ENCODE results near the gene STRA8. TPM values are rescaled to one million over a fixed set of nuclear protein-coding genes. Genes with fewer than 3 reads are reported as not detected.

The STRA8 gene
- total RNA-seq, 2 experiments from 2014 or later: not detected

DNA sequence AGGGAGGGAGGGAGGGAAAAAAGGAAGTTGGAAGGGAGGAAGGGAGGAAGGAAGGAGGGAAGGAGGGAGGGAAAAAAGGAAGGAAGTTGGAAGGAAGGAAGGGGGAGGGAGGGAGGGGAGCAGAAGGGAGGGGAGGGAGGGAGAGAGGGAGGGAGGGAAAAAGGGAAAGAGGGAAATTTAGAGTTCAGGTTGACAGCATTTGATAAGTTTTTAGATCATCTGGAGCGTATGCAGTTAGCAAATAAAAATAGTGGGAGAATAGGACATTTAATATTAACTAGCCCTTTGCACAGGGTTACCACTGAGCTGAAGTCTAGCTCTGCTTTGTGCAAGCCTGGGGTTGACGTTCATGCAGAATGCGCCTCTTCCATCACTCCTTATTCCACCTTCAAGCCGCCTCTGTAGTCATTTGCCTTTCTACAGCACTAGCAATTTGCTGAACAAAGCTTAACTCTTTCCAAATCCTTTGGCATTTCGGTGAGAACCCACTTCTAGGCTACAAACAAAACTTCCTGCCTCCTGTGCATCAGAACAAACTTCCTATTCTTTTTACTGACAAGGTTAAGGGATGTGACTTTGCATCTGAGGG is 8.6 kb downstream of the STRA8 start:
- H3K27me3 Mint-ChIP-seq (ENCODE audit: low read depth): peaks cover 4% of the 10 kb centered on the region
- no peaks in the 10 kb centered on the region for H3K9me3 Mint-ChIP-seq (ENCODE audit: insufficient read depth)
- ChIA-PET CTCF (no interaction called here), POLR2A (no interaction called here)
- ATAC-seq: no peak
- no peaks in the 10 kb centered on the region for H3K4me1 Mint-ChIP-seq (ENCODE audit: low read depth)
- H3K4me3 Mint-ChIP-seq: no peak overlapping the region
- no peak for DNase-seq
- no peaks in the 10 kb centered on the region for H3K36me3 Mint-ChIP-seq (ENCODE audit: low read depth)
- H3K27ac Mint-ChIP-seq: no peak overlapping the region

GRCh38 chr7:135245226-135246190 is 11.9 kb downstream of the STRA8 start:
- no peaks in the 10 kb centered on the region for H3K4me1 Mint-ChIP-seq (ENCODE audit: low read depth)
- H3K9me3 Mint-ChIP-seq (ENCODE audit: insufficient read depth): no peaks in the 10 kb centered on the region
- no peak for ATAC-seq
- CTCF ChIA-PET: no interaction called here
- no peaks in the 10 kb centered on the region for H3K36me3 Mint-ChIP-seq (ENCODE audit: low read depth)
- H3K27ac Mint-ChIP-seq: no peak overlapping the region
- H3K4me3 Mint-ChIP-seq: no peak overlapping the region
- POLR2A ChIA-PET: no interaction called here
- H3K27me3 Mint-ChIP-seq (ENCODE audit: low read depth): peaks cover 4% of the 10 kb centered on the region
- no peak for DNase-seq

GRCh38 chr7:135246191-135246825 is 12.7 kb downstream of the STRA8 start:
- no peak overlapping the region for H3K27ac Mint-ChIP-seq
- H3K27me3 Mint-ChIP-seq (ENCODE audit: low read depth): peaks cover 4% of the 10 kb centered on the region
- no peaks in the 10 kb centered on the region for H3K9me3 Mint-ChIP-seq (ENCODE audit: insufficient read depth)
- no peaks in the 10 kb centered on the region for H3K4me1 Mint-ChIP-seq (ENCODE audit: low read depth)
- CTCF ChIA-PET: no interaction called here
- POLR2A ChIA-PET: no interaction called here
- no peak for ATAC-seq
- no peaks in the 10 kb centered on the region for H3K36me3 Mint-ChIP-seq (ENCODE audit: low read depth)
- no peak overlapping the region for H3K4me3 Mint-ChIP-seq
- DNase-seq: no peak

GRCh38 chr7:135247746-135248471 is 14.3 kb downstream of the STRA8 start:
- H3K36me3 Mint-ChIP-seq (ENCODE audit: low read depth): no peaks in the 10 kb centered on the region
- H3K4me3 Mint-ChIP-seq: no peak overlapping the region
- peaks cover 2% of the 10 kb centered on the region for H3K4me1 Mint-ChIP-seq (ENCODE audit: low read depth)
- DNase-seq: no peak
- CTCF ChIA-PET: interaction anchor here (1.0 to 1.9 kb wide), 2 partner anchors 11 to 33 kb away, joined by 3 to 4 read pairs; no protein-coding TSS in a partner anchor
- H3K27me3 Mint-ChIP-seq (ENCODE audit: low read depth): peaks cover 2% of the 10 kb centered on the region
- no peaks in the 10 kb centered on the region for H3K9me3 Mint-ChIP-seq (ENCODE audit: insufficient read depth)
- H3K27ac Mint-ChIP-seq: no peak overlapping the region
- no peak for ATAC-seq
- POLR2A ChIA-PET: no interaction called here

DNA sequence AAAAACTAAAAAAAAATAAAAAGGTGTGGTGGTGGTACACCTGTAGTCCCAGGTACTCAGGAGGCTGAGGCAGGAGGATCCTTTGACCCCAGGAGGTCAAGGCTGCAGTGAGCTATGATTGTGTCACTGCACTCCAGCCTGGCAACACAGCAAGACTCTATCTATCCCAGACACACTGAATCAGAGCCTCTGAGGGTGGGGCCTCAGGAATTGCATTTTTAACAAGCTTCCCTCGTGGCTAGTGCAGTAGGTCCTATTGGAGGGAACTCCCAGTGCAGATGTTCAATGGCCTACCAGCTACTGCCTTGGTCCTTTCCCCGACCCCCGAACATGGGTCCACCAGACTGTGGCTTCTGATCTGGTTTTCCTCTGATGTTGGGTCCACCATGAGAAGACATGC is 14.9 kb downstream of the STRA8 start:
- CTCF ChIA-PET: interaction anchor here (1.0 to 1.9 kb wide), 2 partner anchors 12 to 32 kb away, joined by 3 to 4 read pairs; no protein-coding TSS in a partner anchor
- Mint-ChIP-seq H3K9me3 (ENCODE audit: insufficient read depth) (no peaks in the 10 kb centered on the region), H3K36me3 (ENCODE audit: low read depth) (no peaks in the 10 kb centered on the region)

GRCh38 chr7:135251496-135252391 is 18.1 kb downstream of the STRA8 start:
- H3K27ac Mint-ChIP-seq: peak overlapping the region; percentile 9
- DNase-seq (no peak), ATAC-seq (peak; percentile 23)
- no peaks in the 10 kb centered on the region for H3K9me3 Mint-ChIP-seq (ENCODE audit: insufficient read depth)
- H3K27me3 Mint-ChIP-seq (ENCODE audit: low read depth): no peaks in the 10 kb centered on the region
- no peaks in the 10 kb centered on the region for H3K36me3 Mint-ChIP-seq (ENCODE audit: low read depth)
- H3K4me1 Mint-ChIP-seq (ENCODE audit: low read depth): peaks cover 2% of the 10 kb centered on the region
- ChIA-PET CTCF (no interaction called here), POLR2A (no interaction called here)
- no peak overlapping the region for H3K4me3 Mint-ChIP-seq

More for the DNA sequence above, 14.9 kb downstream of the STRA8 start:
- ATAC-seq (no peak), DNase-seq (no peak)
- Mint-ChIP-seq H3K4me1 (ENCODE audit: low read depth) (peaks cover 2% of the 10 kb centered on the region), H3K27me3 (ENCODE audit: low read depth) (peaks cover 2% of the 10 kb centered on the region), H3K27ac (no peak overlapping the region), H3K4me3 (no peak overlapping the region)
- POLR2A ChIA-PET: no interaction called here

- no peak overlapping the region for H3K27ac Mint-ChIP-seq
- ATAC-seq: no peak
- ChIA-PET POLR2A (no interaction called here), CTCF (no interaction called here)
- no peak overlapping the region for H3K4me3 Mint-ChIP-seq
- H3K36me3 Mint-ChIP-seq (ENCODE audit: low read depth): no peaks in the 10 kb centered on the region
- H3K27me3 Mint-ChIP-seq (ENCODE audit: low read depth): no peaks in the 10 kb centered on the region
- peaks cover 2% of the 10 kb centered on the region for H3K4me1 Mint-ChIP-seq (ENCODE audit: low read depth)
- no peaks in the 10 kb centered on the region for H3K9me3 Mint-ChIP-seq (ENCODE audit: insufficient read depth)
- DNase-seq: no peak
Measured at GRCh38 chr7:135253851-135254771, 20.5 kb downstream of the STRA8 start.

GRCh38 chr7:135257790-135258189 is 24.2 kb downstream of the STRA8 start:
- no peak overlapping the region for H3K27ac Mint-ChIP-seq
- no peak overlapping the region for H3K4me3 Mint-ChIP-seq
- POLR2A ChIA-PET: no interaction called here
- H3K4me1 Mint-ChIP-seq (ENCODE audit: low read depth): no peaks in the 10 kb centered on the region
- H3K27me3 Mint-ChIP-seq (ENCODE audit: low read depth): no peaks in the 10 kb centered on the region
- CTCF ChIA-PET: no interaction called here
- no peaks in the 10 kb centered on the region for H3K9me3 Mint-ChIP-seq (ENCODE audit: insufficient read depth)
- no peak for ATAC-seq
- DNase-seq: no peak
- H3K36me3 Mint-ChIP-seq (ENCODE audit: low read depth): no peaks in the 10 kb centered on the region

GRCh38 chr7:135258585-135258984 is 24.9 kb downstream of the STRA8 start:
- ATAC-seq (no peak), DNase-seq (no peak)
- Mint-ChIP-seq H3K4me3 (no peak overlapping the region), H3K4me1 (ENCODE audit: low read depth) (no peaks in the 10 kb centered on the region), H3K9me3 (ENCODE audit: insufficient read depth) (peaks cover under 1% of the 10 kb centered on the region), H3K27ac (no peak overlapping the region), H3K27me3 (ENCODE audit: low read depth) (no peaks in the 10 kb centered on the region), H3K36me3 (ENCODE audit: low read depth) (no peaks in the 10 kb centered on the region)
- POLR2A ChIA-PET: no interaction called here
- CTCF ChIA-PET: no interaction called here

GRCh38 chr7:135259702-135260101 is 26.1 kb downstream of the STRA8 start:
- H3K4me1 Mint-ChIP-seq (ENCODE audit: low read depth): no peaks in the 10 kb centered on the region
- peaks cover 3% of the 10 kb centered on the region for H3K27me3 Mint-ChIP-seq (ENCODE audit: low read depth)
- H3K36me3 Mint-ChIP-seq (ENCODE audit: low read depth): no peaks in the 10 kb centered on the region
- CTCF ChIA-PET: interaction anchor here (2.9 kb wide), 1 partner anchor 15 kb away, joined by 22 read pairs; no protein-coding TSS in a partner anchor
- no peak for ATAC-seq
- DNase-seq: no peak
- no peak overlapping the region for H3K27ac Mint-ChIP-seq
- POLR2A ChIA-PET: no interaction called here
- peaks cover 4% of the 10 kb centered on the region for H3K9me3 Mint-ChIP-seq (ENCODE audit: insufficient read depth)
- no peak overlapping the region for H3K4me3 Mint-ChIP-seq
